ENCODE measurements around the gene PKNOX2.

PKNOX2 gene

GRCh38 chr11:125401746-125402145 lies 237.2 kb downstream of the PKNOX2 start:
- ChIA-PET CTCF (interaction anchor here (1.2 to 11.4 kb wide), 7 partner anchors 9 to 441 kb away, joined by 3 to 202 read pairs (median 8); partner anchors contain the start of gene PKNOX2), POLR2A (no interaction called here)
- no peak for TF ChIP-seq CTCF (IDR thresholded peaks at IDR 0.05; ENCODE audit: insufficient read depth, low read length, missing control alignments)
- H3K4me3 ChIP-seq (ENCODE audit: low read depth, low read length) = no peak overlapping the region
- no peak for DNase-seq (ENCODE audit: low read depth, low spot score)

- POLR2A ChIA-PET = no interaction called here
- CTCF ChIA-PET = interaction anchor here (0.8 to 11.4 kb wide), 10 partner anchors 9 to 442 kb away, joined by 3 to 202 read pairs (median 7); partner anchors contain the start of gene PKNOX2
These were observed 237.9 kb downstream of the PKNOX2 start for GRCh38 chr11:125402435-125402834.

GRCh38 chr11:125404157-125404810 lies 239.7 kb downstream of the PKNOX2 start:
- no peak overlapping the region for H3K4me3 ChIP-seq (ENCODE audit: low read depth, low read length)
- ChIA-PET POLR2A (no interaction called here), CTCF (interaction anchor here (0.6 to 11.4 kb wide), 36 partner anchors 7 to 444 kb away, joined by 3 to 202 read pairs (median 4); partner anchors contain the start of gene TMEM218)
- TF ChIP-seq CTCF (IDR thresholded peaks at IDR 0.05; ENCODE audit: insufficient read depth, low read length, missing control alignments) = no peak
- no peak for DNase-seq (ENCODE audit: low read depth, low spot score)

More at GRCh38 chr11:125402435-125402834, 237.9 kb downstream of the PKNOX2 start:
- DNase-seq (ENCODE audit: low read depth, low spot score) = no peak
- TF ChIP-seq CTCF (IDR thresholded peaks at IDR 0.05; ENCODE audit: insufficient read depth, low read length, missing control alignments) = no peak
- no peak overlapping the region for H3K4me3 ChIP-seq (ENCODE audit: low read depth, low read length)

GRCh38 chr11:125404811-125405790 lies 240.6 kb downstream of the PKNOX2 start:
- no peak for DNase-seq (ENCODE audit: low read depth, low spot score)
- POLR2A ChIA-PET = no interaction called here
- CTCF ChIA-PET = interaction anchor here (0.6 to 11.4 kb wide), 33 partner anchors 8 to 448 kb away, joined by 3 to 202 read pairs (median 5); partner anchors contain the start of gene TMEM218

GRCh38 chr11:125407046-125407445 lies 242.5 kb downstream of the PKNOX2 start:
- ChIA-PET CTCF (interaction anchor here (1.5 to 11.4 kb wide), 4 partner anchors 10 to 56 kb away, joined by 4 to 202 read pairs (median 42); no protein-coding TSS in a partner anchor), POLR2A (no interaction called here)
- no peak overlapping the region for H3K4me3 ChIP-seq (ENCODE audit: low read depth, low read length)
- TF ChIP-seq CTCF (IDR thresholded peaks at IDR 0.05; ENCODE audit: insufficient read depth, low read length, missing control alignments) = no peak
- DNase-seq (ENCODE audit: low read depth, low spot score) = no peak

More at GRCh38 chr11:125404811-125405790, 240.6 kb downstream of the PKNOX2 start:
- no peak overlapping the region for H3K4me3 ChIP-seq (ENCODE audit: low read depth, low read length)
- peak; percentile 99 for TF ChIP-seq CTCF (IDR thresholded peaks at IDR 0.05; ENCODE audit: insufficient read depth, low read length, missing control alignments)
